ENCODE measurements around the gene CDH4.

DNA sequence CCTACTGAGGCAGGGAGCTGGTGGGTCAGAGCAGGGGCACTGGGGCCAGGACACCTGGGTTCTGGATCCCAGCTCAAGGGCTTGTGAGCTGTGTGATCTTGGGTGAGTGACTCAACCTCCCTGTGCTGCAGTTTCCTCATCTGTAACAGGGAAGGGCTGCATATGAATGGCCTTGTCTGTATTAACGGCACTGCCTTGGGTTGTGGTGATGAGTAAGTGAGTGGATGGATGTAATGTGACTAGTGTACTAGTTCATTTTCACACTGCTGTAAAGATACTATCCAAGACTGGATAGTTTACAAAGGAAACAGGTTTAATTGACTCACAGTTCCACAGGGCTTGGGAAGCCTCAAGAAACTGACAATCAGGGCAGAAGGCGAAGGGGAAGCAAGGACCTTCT, 580.1 kb downstream of the CDH4 start:
- TF ChIP-seq, protein P1, sequence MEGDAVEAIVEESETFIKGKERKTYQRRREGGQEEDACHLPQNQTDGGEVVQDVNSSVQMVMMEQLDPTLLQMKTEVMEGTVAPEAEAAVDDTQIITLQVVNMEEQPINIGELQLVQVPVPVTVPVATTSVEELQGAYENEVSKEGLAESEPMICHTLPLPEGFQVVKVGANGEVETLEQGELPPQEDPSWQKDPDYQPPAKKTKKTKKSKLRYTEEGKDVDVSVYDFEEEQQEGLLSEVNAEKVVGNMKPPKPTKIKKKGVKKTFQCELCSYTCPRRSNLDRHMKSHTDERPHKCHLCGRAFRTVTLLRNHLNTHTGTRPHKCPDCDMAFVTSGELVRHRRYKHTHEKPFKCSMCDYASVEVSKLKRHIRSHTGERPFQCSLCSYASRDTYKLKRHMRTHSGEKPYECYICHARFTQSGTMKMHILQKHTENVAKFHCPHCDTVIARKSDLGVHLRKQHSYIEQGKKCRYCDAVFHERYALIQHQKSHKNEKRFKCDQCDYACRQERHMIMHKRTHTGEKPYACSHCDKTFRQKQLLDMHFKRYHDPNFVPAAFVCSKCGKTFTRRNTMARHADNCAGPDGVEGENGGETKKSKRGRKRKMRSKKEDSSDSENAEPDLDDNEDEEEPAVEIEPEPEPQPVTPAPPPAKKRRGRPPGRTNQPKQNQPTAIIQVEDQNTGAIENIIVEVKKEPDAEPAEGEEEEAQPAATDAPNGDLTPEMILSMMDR (IDR thresholded peaks at IDR 0.05), result no peak
- no peak for TF ChIP-seq POLR2A (IDR thresholded peaks at IDR 0.05)
- no peak for TF ChIP-seq EP300 (IDR thresholded peaks at IDR 0.05)
